Uterus (tissue), 2 donors: ENCODE data around the gene C5orf15.

ENCODE experiments used
- POLR2A ChIP-seq, 2 donors: fragments of 450-650 bp; IDR thresholded peaks; one replicate each; pipeline ENCODE4 v1.6.1; 2016; ENCODE audit warnings: antibody characterized with exemption in 2 of 2, mild to moderate bottlenecking in 1 of 2, moderate library complexity in 1 of 2
- TF ChIP-seq, protein P1 (sequence below), 4 experiments: fragments of 200-600 bp in 2 of 4; fragments of 450-650 bp in 2 of 4; sonication (generic) in 2 of 4; IDR thresholded peaks; one replicate each; pipeline ENCODE4 v1.5.1; 2016 to 2019; ENCODE audit warnings: antibody characterized with exemption in 4 of 4, mild to moderate bottlenecking in 2 of 4, moderate library complexity in 1 of 4

- TF ChIP-seq, protein P1, sequence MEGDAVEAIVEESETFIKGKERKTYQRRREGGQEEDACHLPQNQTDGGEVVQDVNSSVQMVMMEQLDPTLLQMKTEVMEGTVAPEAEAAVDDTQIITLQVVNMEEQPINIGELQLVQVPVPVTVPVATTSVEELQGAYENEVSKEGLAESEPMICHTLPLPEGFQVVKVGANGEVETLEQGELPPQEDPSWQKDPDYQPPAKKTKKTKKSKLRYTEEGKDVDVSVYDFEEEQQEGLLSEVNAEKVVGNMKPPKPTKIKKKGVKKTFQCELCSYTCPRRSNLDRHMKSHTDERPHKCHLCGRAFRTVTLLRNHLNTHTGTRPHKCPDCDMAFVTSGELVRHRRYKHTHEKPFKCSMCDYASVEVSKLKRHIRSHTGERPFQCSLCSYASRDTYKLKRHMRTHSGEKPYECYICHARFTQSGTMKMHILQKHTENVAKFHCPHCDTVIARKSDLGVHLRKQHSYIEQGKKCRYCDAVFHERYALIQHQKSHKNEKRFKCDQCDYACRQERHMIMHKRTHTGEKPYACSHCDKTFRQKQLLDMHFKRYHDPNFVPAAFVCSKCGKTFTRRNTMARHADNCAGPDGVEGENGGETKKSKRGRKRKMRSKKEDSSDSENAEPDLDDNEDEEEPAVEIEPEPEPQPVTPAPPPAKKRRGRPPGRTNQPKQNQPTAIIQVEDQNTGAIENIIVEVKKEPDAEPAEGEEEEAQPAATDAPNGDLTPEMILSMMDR (IDR thresholded peaks at IDR 0.05) = no peak
- no peak for TF ChIP-seq POLR2A (IDR thresholded peaks at IDR 0.05)
These were observed 38.2 kb downstream of the C5orf15 start for GRCh38 chr5:133930061-133930812.
